CD14-positive monocyte (primary cell): ENCODE results near the gene HSDL1. TPM values are rescaled to one million over a fixed set of nuclear protein-coding genes. Genes with fewer than 3 reads are reported as not detected.

ENCODE experiments used
- DNase-seq, 3 donors: peaks; one replicate each; pipeline ENCODE4 v3.0.0-alpha.2; 2011 to 2022
- H2AFZ ChIP-seq: 2 replicates; pipeline ENCODE4 v1.6.0; 2012; ENCODE audit warnings: mild to moderate bottlenecking, low read depth, low read length, inconsistent platforms; ENCODE audit not compliant: insufficient read depth, poor library complexity, severe bottlenecking
- H3K27ac ChIP-seq, 2 donors: 1 replicate in 1 of 2; 2 replicates in 1 of 2; pipeline ENCODE4 v1.5.1; 2012 to 2013; ENCODE audit warnings: low read length in 2 of 2, control low read depth in 1 of 2, inconsistent platforms in 1 of 2, low read depth in 1 of 2, mild to moderate bottlenecking in 1 of 2
- H3K27me3 ChIP-seq, 2 donors: one replicate each; pipeline versions ENCODE4 v1.6.0 to v1.6.1; 2011 to 2013; ENCODE audit warnings: low read length in 2 of 2; ENCODE audit not compliant: control insufficient read depth in 2 of 2, insufficient read depth in 2 of 2
- H3K36me3 ChIP-seq, 2 donors: replicated peaks in 1 of 2; 1 replicate in 1 of 2; 2 replicates in 1 of 2; pipeline versions ENCODE4 v1.5.1 to v1.6.1; 2012 to 2013; ENCODE audit warnings: low read length in 2 of 2, control low read depth in 1 of 2, inconsistent platforms in 1 of 2, mild to moderate bottlenecking in 1 of 2; ENCODE audit not compliant: insufficient read depth in 2 of 2, control insufficient read depth in 1 of 2
- H3K4me1 ChIP-seq, 2 donors: 1 replicate in 1 of 2; 2 replicates in 1 of 2; pipeline versions ENCODE4 v1.5.1 to v1.6.1; 2012 to 2013; ENCODE audit warnings: low read length in 2 of 2, control low read depth in 1 of 2, inconsistent platforms in 1 of 2, mild to moderate bottlenecking in 1 of 2, moderate library complexity in 1 of 2; ENCODE audit not compliant: insufficient read depth in 2 of 2, control insufficient read depth in 1 of 2
- H3K4me2 ChIP-seq: replicated peaks from 2 replicates; pipeline ENCODE3; 2012; ENCODE audit warnings: low read length, moderate library complexity, mild to moderate bottlenecking; ENCODE audit not compliant: poor library complexity, severe bottlenecking; ENCODE audit errors: extremely low read depth
- H3K4me3 ChIP-seq, 3 experiments: fragments of 200-600 bp in 1 of 3; sonication (generic) in 1 of 3; replicated peaks in 1 of 3; 1 replicate in 2 of 3; 2 replicates in 1 of 3; pipeline ENCODE4 v1.5.1; 2011 to 2013; ENCODE audit warnings: low read length in 3 of 3, mild to moderate bottlenecking in 3 of 3, control low read depth in 2 of 3, low read depth in 2 of 3, inconsistent platforms in 1 of 3, moderate library complexity in 1 of 3
- H3K79me2 ChIP-seq: 2 replicates; pipeline ENCODE4 v1.6.0; 2012; ENCODE audit warnings: mild to moderate bottlenecking, control low read depth, inconsistent platforms, low read length, moderate library complexity; ENCODE audit not compliant: insufficient read depth
- H3K9ac ChIP-seq: 2 replicates; pipeline ENCODE4 v1.6.0; 2017; ENCODE audit warnings: low read length, mild to moderate bottlenecking; ENCODE audit not compliant: insufficient read depth, poor library complexity, severe bottlenecking
- H3K9me3 ChIP-seq, 2 donors: replicated peaks in 1 of 2; 1 replicate in 1 of 2; 2 replicates in 1 of 2; pipeline versions ENCODE4 v1.5.1 to v1.6.1; 2012 to 2013; ENCODE audit warnings: low read length in 2 of 2, control low read depth in 1 of 2; ENCODE audit not compliant: control insufficient read depth in 1 of 2, insufficient read depth in 1 of 2
- H4K20me1 ChIP-seq: 2 replicates; pipeline ENCODE4 v1.6.0; 2012; ENCODE audit warnings: mild to moderate bottlenecking, low read length, control low read depth, moderate library complexity; ENCODE audit not compliant: insufficient read depth
- H3K27ac Mint-ChIP-seq, 7 donors: one replicate each; pipeline ENCODE4 v1.8.0; 2020; ENCODE audit warnings: mild to moderate bottlenecking in 7 of 7, mixed read lengths in 7 of 7, moderate library complexity in 6 of 7, inconsistent platforms in 2 of 7
- H3K27me3 Mint-ChIP-seq, 3 donors: one replicate each; pipeline ENCODE4 v1.8.0; 2021 to 2022; ENCODE audit warnings: low read depth in 3 of 3, mild to moderate bottlenecking in 3 of 3, mixed read lengths in 3 of 3, moderate library complexity in 3 of 3, inconsistent platforms in 1 of 3
- H3K36me3 Mint-ChIP-seq, 2 donors: one replicate each; pipeline ENCODE4 v1.8.0; 2020; ENCODE audit warnings: mixed read lengths in 2 of 2, inconsistent platforms in 1 of 2, mild to moderate bottlenecking in 1 of 2
- H3K4me1 Mint-ChIP-seq: one replicate; pipeline ENCODE4 v1.8.0; 2020; ENCODE audit warnings: mild to moderate bottlenecking, mixed read lengths
- H3K4me3 Mint-ChIP-seq, 2 donors: one replicate each; pipeline ENCODE4 v1.8.0; 2020; ENCODE audit warnings: mild to moderate bottlenecking in 2 of 2, mixed read lengths in 2 of 2, moderate library complexity in 1 of 2
- H3K9me3 Mint-ChIP-seq, 7 donors: one replicate each; pipeline ENCODE4 v1.8.0; 2020 to 2022; ENCODE audit warnings: mixed read lengths in 7 of 7, mild to moderate bottlenecking in 6 of 7, moderate library complexity in 6 of 7, inconsistent platforms in 2 of 7
- WGBS: methylation state at CpG from one replicate; pipeline ENCODE4 v1.1.5; 2013; ENCODE audit warnings: missing lambda C conversion rate; ENCODE audit not compliant: insufficient coverage; 5-methylcytosine and 5-hydroxymethylcytosine counted together
- intact Hi-C, 2 donors: fragments of 100-400 bp; cut with micrococcal nuclease; formaldehyde crosslinking; loops; one replicate each; pipeline versions ENCODE4 v1.15.0 to v1.15.1; 2023
- polyA plus RNA-seq, 3 donors: library from polyadenylated mRNA; depleted of rRNA in 1 of 3; unstranded in 2 of 3; stranded (reverse) in 1 of 3; fragments of 300-500 nt in 2 of 3; fragments of >200 nt in 1 of 3; fragmentation: Illumina TruSeq in 2 of 3; gene quantifications; 1 replicate in 2 of 3; 2 replicates in 1 of 3; pipeline ENCODE4 v1.2.3, GENCODE V29; 2012 to 2021
- TF ChIP-seq, protein P1 (sequence below): fragments of 200-600 bp; IDR thresholded peaks from one replicate; pipeline ENCODE4 v1.8.0; 2022; ENCODE audit warnings: antibody characterized with exemption, mild to moderate bottlenecking

Gene HSDL1
- polyA plus RNA-seq, 3 donors, result 7.3 to 13.3 (median 8.0) TPM

DNA sequence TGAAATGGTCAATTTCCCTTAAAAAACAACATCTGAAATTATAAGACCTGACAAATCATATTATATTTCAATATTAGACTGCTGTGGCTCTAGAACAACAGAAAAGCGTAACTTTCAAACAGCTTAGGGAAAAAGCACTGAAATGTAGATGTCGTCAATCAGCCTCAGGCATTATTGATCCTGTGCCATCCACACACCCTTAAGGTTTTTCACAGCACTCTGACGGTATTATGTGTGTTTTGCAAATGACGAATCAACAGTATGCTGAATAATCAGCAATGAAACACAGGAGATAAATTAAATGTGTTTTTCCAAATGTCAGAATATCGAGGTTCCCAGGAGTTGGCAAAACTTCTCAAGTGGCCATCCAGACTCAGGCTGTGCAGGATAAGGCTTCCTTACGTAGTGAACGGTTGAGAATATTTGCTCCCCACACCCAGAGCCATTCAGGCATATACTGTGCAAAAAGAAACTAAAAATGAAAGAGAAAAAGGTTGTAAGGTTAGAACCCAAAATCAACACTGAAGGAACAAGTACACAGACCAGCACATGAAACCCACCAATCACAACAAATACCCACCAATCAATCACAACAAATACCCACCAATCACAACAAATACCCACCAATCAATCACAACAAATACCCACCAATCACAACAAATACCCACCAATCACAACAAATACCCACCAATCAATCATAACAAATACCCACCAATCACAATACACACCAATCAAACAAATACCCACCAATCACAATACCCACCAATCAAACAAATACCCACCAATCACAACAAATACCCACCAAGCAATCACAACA lies 20.5 kb downstream of the HSDL1 start:
- Histone ChIP-seq H3K36me3 (peaks cover 24 to 53% of the 10 kb centered on the region in 2 donors), H2AFZ (no peak overlapping the region), H3K79me2 (no peaks in the 10 kb centered on the region), H3K27me3 (no peaks in the 10 kb centered on the region), H3K9ac (no peak overlapping the region), H4K20me1 (no peaks in the 10 kb centered on the region), H3K4me3 (no peak overlapping the region), H3K27ac (no peak overlapping the region), H3K4me1 (no peaks in the 10 kb centered on the region), H3K9me3 (no peaks in the 10 kb centered on the region), H3K4me2 (no peak overlapping the region)
- 80% methylated on average over 1 of the region's 7 CpGs for WGBS
- H3K27me3 Mint-ChIP-seq, result peaks cover 0 to 1% (median 0%) of the 10 kb centered on the region in 3 donors
- H3K9me3 Mint-ChIP-seq, result peaks cover 0 to under 1% (median 0%) of the 10 kb centered on the region in 7 donors
- TF ChIP-seq, protein P1, sequence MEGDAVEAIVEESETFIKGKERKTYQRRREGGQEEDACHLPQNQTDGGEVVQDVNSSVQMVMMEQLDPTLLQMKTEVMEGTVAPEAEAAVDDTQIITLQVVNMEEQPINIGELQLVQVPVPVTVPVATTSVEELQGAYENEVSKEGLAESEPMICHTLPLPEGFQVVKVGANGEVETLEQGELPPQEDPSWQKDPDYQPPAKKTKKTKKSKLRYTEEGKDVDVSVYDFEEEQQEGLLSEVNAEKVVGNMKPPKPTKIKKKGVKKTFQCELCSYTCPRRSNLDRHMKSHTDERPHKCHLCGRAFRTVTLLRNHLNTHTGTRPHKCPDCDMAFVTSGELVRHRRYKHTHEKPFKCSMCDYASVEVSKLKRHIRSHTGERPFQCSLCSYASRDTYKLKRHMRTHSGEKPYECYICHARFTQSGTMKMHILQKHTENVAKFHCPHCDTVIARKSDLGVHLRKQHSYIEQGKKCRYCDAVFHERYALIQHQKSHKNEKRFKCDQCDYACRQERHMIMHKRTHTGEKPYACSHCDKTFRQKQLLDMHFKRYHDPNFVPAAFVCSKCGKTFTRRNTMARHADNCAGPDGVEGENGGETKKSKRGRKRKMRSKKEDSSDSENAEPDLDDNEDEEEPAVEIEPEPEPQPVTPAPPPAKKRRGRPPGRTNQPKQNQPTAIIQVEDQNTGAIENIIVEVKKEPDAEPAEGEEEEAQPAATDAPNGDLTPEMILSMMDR, result no peak
- peak overlapping the region in 2 of 7 donors; percentile 2 to 31 for H3K27ac Mint-ChIP-seq
- intact Hi-C loops, result no loop called here
- DNase-seq, result no peak
- no peak overlapping the region for H3K4me3 Mint-ChIP-seq
- H3K4me1 Mint-ChIP-seq, result peaks cover 1% of the 10 kb centered on the region
- peaks cover 43 to 59% of the 10 kb centered on the region in 2 donors for H3K36me3 Mint-ChIP-seq

DNA sequence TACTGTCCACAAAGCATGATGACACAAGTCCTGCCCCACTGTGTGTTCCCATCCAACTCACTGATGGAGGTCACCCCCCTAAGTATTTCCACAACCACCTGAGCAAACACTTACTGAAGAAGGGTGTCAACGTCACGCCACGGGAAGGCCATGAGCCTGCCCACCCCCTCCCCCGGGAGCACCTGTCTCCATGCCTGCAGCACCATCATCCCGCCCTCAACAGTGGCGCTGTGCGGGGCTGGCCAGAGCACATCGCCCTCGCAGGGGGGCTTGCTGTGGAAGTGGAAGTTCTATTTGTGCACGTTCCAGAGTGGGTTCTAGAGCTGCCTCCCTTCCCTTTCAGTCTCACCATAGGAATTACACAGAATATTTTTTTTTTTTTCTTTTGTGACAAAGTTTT lies 24.0 kb downstream of the HSDL1 start:
- H2AFZ ChIP-seq, result no peak overlapping the region
- TF ChIP-seq, protein P1, result no peak
- intact Hi-C loops, result no loop called here
- H4K20me1 ChIP-seq, result no peaks in the 10 kb centered on the region
- H3K36me3 ChIP-seq, result peaks cover 15 to 30% of the 10 kb centered on the region in 2 donors
- no peak overlapping the region for H3K27ac Mint-ChIP-seq
- no peak overlapping the region for H3K4me2 ChIP-seq
- H3K9me3 Mint-ChIP-seq, result peaks cover 0 to 1% (median 0%) of the 10 kb centered on the region in 7 donors
- H3K4me1 ChIP-seq, result peaks cover 12 to 15% of the 10 kb centered on the region in 2 donors
- peaks cover 9% of the 10 kb centered on the region for H3K4me1 Mint-ChIP-seq
- H3K4me3 Mint-ChIP-seq, result no peak overlapping the region
- H3K9me3 ChIP-seq, result no peaks in the 10 kb centered on the region
- H3K27me3 ChIP-seq, result no peaks in the 10 kb centered on the region
- DNase-seq, result no peak
- no peak overlapping the region for H3K4me3 ChIP-seq
- H3K79me2 ChIP-seq, result peaks cover 4% of the 10 kb centered on the region
- 100% methylated on average over 4 of the region's 10 CpGs for WGBS
- H3K9ac ChIP-seq, result no peak overlapping the region
- peaks cover 26 to 28% of the 10 kb centered on the region in 2 donors for H3K36me3 Mint-ChIP-seq
- peaks cover 0 to 6% (median 1%) of the 10 kb centered on the region in 3 donors for H3K27me3 Mint-ChIP-seq
- H3K27ac ChIP-seq, result no peak overlapping the region
